Kidney glomerular epithelial cell (primary cell): Measurements from ENCODE around the gene CTLA4.

Source experiments
- DNase-seq: peaks from one replicate; lab custom pipeline; 2025; lab: John Stamatoyannopoulos, UW

The CTLA4 gene

GRCh38 chr2:203867561-203868200, at the start of gene CTLA4:
CTLA4 (plus strand) TSS chr2:203867771; CDS start chr2:203867943, 172 bp downstream.
- DNase-seq, result no peak

- no peak for DNase-seq
Measured at GRCh38 chr2:203818656-203819055, 48.9 kb upstream of the CTLA4 start.

GRCh38 chr2:203819434-203820133, 48.0 kb upstream of the CTLA4 start:
- no peak for DNase-seq

GRCh38 chr2:203820969-203821368, 46.6 kb upstream of the CTLA4 start:
- DNase-seq, result no peak

- DNase-seq, result no peak
Measured at GRCh38 chr2:203822240-203822639, 45.3 kb upstream of the CTLA4 start.

GRCh38 chr2:203823173-203823572, 44.4 kb upstream of the CTLA4 start:
- no peak for DNase-seq

GRCh38 chr2:203824057-203824456, 43.5 kb upstream of the CTLA4 start:
- no peak for DNase-seq

- DNase-seq, result no peak
Measured at GRCh38 chr2:203824603-203825002, 43.0 kb upstream of the CTLA4 start.

GRCh38 chr2:203826704-203827103, 40.9 kb upstream of the CTLA4 start:
- no peak for DNase-seq

GRCh38 chr2:203830304-203831055, 37.1 kb upstream of the CTLA4 start:
- no peak for DNase-seq

- DNase-seq, result no peak
Measured at GRCh38 chr2:203835420-203835819, 32.2 kb upstream of the CTLA4 start.

GRCh38 chr2:203835892-203836800, 31.4 kb upstream of the CTLA4 start:
- no peak for DNase-seq

- no peak for DNase-seq
Measured at GRCh38 chr2:203840655-203841205, 26.8 kb upstream of the CTLA4 start.

GRCh38 chr2:203841654-203842053, 25.9 kb upstream of the CTLA4 start:
- DNase-seq, result no peak

GRCh38 chr2:203842373-203842772, 25.2 kb upstream of the CTLA4 start:
- DNase-seq, result no peak

- no peak for DNase-seq
Measured at GRCh38 chr2:203846490-203847105, 21.0 kb upstream of the CTLA4 start.

- no peak for DNase-seq
Measured at GRCh38 chr2:203849010-203849409, 18.6 kb upstream of the CTLA4 start.

- no peak for DNase-seq
Measured at GRCh38 chr2:203852760-203853159, 14.8 kb upstream of the CTLA4 start.

GRCh38 chr2:203853271-203853670, 14.3 kb upstream of the CTLA4 start:
- no peak for DNase-seq

- DNase-seq, result no peak
Measured at GRCh38 chr2:203853722-203854121, 13.8 kb upstream of the CTLA4 start.

GRCh38 chr2:203855274-203855673, 12.3 kb upstream of the CTLA4 start:
- DNase-seq, result no peak
